ENCODE data around the gene UBE3C. TPM values are rescaled to one million over a fixed set of nuclear protein-coding genes. Genes with fewer than 3 reads are reported as not detected.

The UBE3C gene
- polyA plus RNA-seq, 1 donor from 2014 or later: 39.0 TPM

- Histone ChIP-seq H3K4me3 (ENCODE audit: low read length) (no peak overlapping the region), H3K9ac (ENCODE audit: low read length) (no peak overlapping the region), H3K79me2 (replicated peaks; ENCODE audit: insufficient read depth, low read length) (peaks cover 19% of the 10 kb centered on the region), H4K20me1 (ENCODE audit: insufficient read depth) (no peaks in the 10 kb centered on the region), H3K27ac (ENCODE audit: low read length) (no peak overlapping the region), H3K9me3 (ENCODE audit: low read length) (no peaks in the 10 kb centered on the region), H2AFZ (ENCODE audit: low read depth, low read length) (no peak overlapping the region), H3K36me3 (ENCODE audit: insufficient read depth, low read length) (no peaks in the 10 kb centered on the region), H3K9me2 (ENCODE audit: insufficient read depth, low read length) (no peaks in the 10 kb centered on the region), H3K4me2 (ENCODE audit: low read length) (no peak overlapping the region), H3F3A (ENCODE audit: insufficient read depth, low read length, poor library complexity, severe bottlenecking) (no peaks in the 10 kb centered on the region), H3K27me3 (ENCODE audit: insufficient read depth, low read depth, low read length) (no peaks in the 10 kb centered on the region)
- TF ChIP-seq SMC3 (conservative IDR thresholded peaks at IDR 0.05; ENCODE audit: poor library complexity): no peak
- TF ChIP-seq EP300 (conservative IDR thresholded peaks at IDR 0.05; ENCODE audit: poor library complexity, severe bottlenecking): no peak
- TF ChIP-seq TAF1 (IDR thresholded peaks at IDR 0.05; ENCODE audit: low read depth): no peak
- TF ChIP-seq CTCF (IDR thresholded peaks at IDR 0.05; ENCODE audit: poor library complexity, severe bottlenecking): no peak
- TF ChIP-seq EZH2 (IDR thresholded peaks at IDR 0.05; ENCODE audit: borderline replicate concordance, insufficient read depth, low read length, poor library complexity, severe bottlenecking): no peak
- TF ChIP-seq POLR2AphosphoS5 (IDR thresholded peaks at IDR 0.05): no peak
- no peak for TF ChIP-seq RAD21 (conservative IDR thresholded peaks at IDR 0.05)
- TF ChIP-seq MXI1 (conservative IDR thresholded peaks at IDR 0.05; ENCODE audit: poor library complexity, severe bottlenecking): no peak
- TF ChIP-seq, protein P1, sequence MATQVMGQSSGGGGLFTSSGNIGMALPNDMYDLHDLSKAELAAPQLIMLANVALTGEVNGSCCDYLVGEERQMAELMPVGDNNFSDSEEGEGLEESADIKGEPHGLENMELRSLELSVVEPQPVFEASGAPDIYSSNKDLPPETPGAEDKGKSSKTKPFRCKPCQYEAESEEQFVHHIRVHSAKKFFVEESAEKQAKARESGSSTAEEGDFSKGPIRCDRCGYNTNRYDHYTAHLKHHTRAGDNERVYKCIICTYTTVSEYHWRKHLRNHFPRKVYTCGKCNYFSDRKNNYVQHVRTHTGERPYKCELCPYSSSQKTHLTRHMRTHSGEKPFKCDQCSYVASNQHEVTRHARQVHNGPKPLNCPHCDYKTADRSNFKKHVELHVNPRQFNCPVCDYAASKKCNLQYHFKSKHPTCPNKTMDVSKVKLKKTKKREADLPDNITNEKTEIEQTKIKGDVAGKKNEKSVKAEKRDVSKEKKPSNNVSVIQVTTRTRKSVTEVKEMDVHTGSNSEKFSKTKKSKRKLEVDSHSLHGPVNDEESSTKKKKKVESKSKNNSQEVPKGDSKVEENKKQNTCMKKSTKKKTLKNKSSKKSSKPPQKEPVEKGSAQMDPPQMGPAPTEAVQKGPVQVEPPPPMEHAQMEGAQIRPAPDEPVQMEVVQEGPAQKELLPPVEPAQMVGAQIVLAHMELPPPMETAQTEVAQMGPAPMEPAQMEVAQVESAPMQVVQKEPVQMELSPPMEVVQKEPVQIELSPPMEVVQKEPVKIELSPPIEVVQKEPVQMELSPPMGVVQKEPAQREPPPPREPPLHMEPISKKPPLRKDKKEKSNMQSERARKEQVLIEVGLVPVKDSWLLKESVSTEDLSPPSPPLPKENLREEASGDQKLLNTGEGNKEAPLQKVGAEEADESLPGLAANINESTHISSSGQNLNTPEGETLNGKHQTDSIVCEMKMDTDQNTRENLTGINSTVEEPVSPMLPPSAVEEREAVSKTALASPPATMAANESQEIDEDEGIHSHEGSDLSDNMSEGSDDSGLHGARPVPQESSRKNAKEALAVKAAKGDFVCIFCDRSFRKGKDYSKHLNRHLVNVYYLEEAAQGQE (IDR thresholded peaks at IDR 0.05; ENCODE audit: borderline replicate concordance): no peak
These were observed 2.4 kb upstream of the UBE3C start for GRCh38 chr7:157136372-157136771.

- H3K36me3 ChIP-seq (ENCODE audit: insufficient read depth, low read length): no peaks in the 10 kb centered on the region
- H3K9me3 ChIP-seq (ENCODE audit: low read length): no peaks in the 10 kb centered on the region
- H4K20me1 ChIP-seq (ENCODE audit: insufficient read depth): no peaks in the 10 kb centered on the region
- TF ChIP-seq EZH2 (IDR thresholded peaks at IDR 0.05; ENCODE audit: borderline replicate concordance, insufficient read depth, low read length, poor library complexity, severe bottlenecking): no peak
- TF ChIP-seq CTCF (IDR thresholded peaks at IDR 0.05; ENCODE audit: poor library complexity, severe bottlenecking): no peak
- TF ChIP-seq RAD21 (conservative IDR thresholded peaks at IDR 0.05): no peak
- TF ChIP-seq MXI1 (conservative IDR thresholded peaks at IDR 0.05; ENCODE audit: poor library complexity, severe bottlenecking): no peak
- no peak for TF ChIP-seq POLR2AphosphoS5 (IDR thresholded peaks at IDR 0.05)
- TF ChIP-seq, protein P1 (IDR thresholded peaks at IDR 0.05; ENCODE audit: borderline replicate concordance): no peak
- no peak for TF ChIP-seq TAF1 (IDR thresholded peaks at IDR 0.05; ENCODE audit: low read depth)
- no peak for TF ChIP-seq EP300 (conservative IDR thresholded peaks at IDR 0.05; ENCODE audit: poor library complexity, severe bottlenecking)
- TF ChIP-seq SMC3 (conservative IDR thresholded peaks at IDR 0.05; ENCODE audit: poor library complexity): no peak
- peak overlapping the region; percentile 73 for H3K9ac ChIP-seq (ENCODE audit: low read length)
- H3K9me2 ChIP-seq (ENCODE audit: insufficient read depth, low read length): no peaks in the 10 kb centered on the region
- H3K27me3 ChIP-seq (ENCODE audit: insufficient read depth, low read depth, low read length): no peaks in the 10 kb centered on the region
- peak overlapping the region; percentile 70 for H3K4me3 ChIP-seq (ENCODE audit: low read length)
- peak overlapping the region; percentile 92 for H3K27ac ChIP-seq (ENCODE audit: low read length)
- H3F3A ChIP-seq (ENCODE audit: insufficient read depth, low read length, poor library complexity, severe bottlenecking): no peaks in the 10 kb centered on the region
- peak overlapping the region; percentile 81 for H2AFZ ChIP-seq (ENCODE audit: low read depth, low read length)
- peak overlapping the region; percentile 56 for H3K4me2 ChIP-seq (ENCODE audit: low read length)
- H3K79me2 ChIP-seq (replicated peaks; ENCODE audit: insufficient read depth, low read length): peaks cover 36% of the 10 kb centered on the region
These were observed 664 bp upstream of the UBE3C start for GRCh38 chr7:157138101-157138423.

Data from neural cell (in vitro differentiated cells).